HL-60/S4 treated with retinoic acid at 250 ng/mL for 4 days and 3 days (cell line): Measurements from ENCODE around the gene PPP4R3C.
"Not testable (repeated sequence)": the region's sequence is repeated elsewhere in the genome, so short reads cannot be mapped to it uniquely, and the experiment has no call there.

Experiments
- in situ Hi-C: fragments of 300-500 bp; cut with MboI; formaldehyde crosslinking; loops from 2 replicates; pipeline ENCODE4 v1.7.0; 2022; ENCODE audit warnings: low sequenced_read_pairs

Gene PPP4R3C

DNA sequence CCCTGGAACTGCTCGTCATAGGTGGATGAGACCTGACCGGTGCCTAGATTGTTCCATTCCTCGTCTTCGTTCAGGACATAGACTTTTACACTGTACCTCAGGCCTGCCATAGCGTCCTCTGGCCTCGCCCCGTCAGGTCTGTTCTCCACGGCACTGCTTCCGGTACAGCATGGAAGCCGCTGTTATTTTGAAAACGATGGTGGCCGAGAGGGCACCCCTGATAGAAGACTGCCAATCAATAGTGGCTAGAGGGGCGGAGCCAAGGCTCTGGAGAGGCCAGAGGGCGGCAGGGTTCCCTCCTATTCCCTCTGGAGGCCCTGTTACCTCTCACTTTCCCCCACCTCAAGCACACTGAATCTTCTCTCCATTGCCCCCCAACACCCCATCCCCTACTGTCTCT lies at the start of gene PPP4R3C:
TSS of gene PPP4R3C (minus strand) at position 155 of the 400 bp plus-strand sequence. CDS start at position 110, 45 bp downstream.
- in situ Hi-C loops = no loop called here

DNA sequence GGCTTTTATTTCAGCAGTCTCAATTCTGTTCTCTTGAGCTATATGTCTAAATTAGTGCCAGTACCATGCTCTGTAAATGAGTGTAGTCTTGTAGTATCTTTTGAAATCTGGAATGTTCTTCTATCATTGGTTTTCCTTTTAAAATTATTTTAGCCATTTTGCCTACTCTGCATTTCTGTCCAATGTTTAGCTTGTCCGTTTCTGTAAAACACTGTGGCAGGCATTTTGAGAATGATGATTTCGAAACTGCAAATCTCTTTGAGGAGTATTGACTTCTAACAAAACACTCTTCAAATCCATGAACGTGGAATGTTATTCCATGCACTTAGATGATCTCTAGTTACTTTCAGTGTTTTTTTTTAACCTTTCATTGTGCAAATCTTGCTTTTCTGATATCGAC lies 28.3 kb upstream of the PPP4R3C start:
- in situ Hi-C loops = no loop called here

DNA sequence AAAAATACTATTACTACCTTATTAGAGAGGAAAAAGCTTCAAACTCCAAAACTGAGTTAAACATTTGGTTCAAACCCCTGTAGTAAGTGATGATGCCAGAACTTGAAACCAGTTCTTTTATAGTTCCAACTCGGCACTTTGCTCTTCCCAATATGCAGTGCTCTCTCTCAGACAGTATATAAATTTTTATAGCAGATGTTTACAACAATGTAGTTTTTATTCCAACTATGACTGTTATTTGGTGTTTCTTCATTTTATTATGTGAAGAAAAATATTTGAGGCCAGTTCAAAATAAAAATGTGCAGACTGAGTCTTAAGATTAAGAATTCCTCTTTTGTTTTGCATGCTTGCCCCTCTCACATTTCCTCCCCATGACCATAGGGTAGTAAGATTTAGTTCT lies 2.9 kb upstream of the PPP4R3C start:
- in situ Hi-C loops = no loop called here

DNA sequence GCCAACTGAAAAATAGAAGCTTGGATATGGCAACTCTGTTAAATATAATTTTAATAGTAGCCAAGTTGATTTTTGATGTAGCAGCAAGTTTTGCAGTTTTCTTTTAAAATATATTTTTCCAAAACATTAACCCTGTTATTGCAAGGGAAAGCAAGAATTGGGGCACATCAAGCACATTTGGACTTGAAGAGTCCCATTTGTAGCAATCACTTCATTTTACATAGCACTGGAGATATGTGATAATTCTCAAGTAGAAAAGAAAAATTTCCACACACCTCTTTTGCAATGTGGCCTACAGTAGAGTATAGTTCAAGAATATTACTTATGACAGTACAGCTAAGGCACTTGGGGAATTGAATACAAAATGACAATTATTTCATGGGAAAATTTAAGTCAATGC lies 1.9 kb upstream of the PPP4R3C start:
- in situ Hi-C loops = no loop called here

DNA sequence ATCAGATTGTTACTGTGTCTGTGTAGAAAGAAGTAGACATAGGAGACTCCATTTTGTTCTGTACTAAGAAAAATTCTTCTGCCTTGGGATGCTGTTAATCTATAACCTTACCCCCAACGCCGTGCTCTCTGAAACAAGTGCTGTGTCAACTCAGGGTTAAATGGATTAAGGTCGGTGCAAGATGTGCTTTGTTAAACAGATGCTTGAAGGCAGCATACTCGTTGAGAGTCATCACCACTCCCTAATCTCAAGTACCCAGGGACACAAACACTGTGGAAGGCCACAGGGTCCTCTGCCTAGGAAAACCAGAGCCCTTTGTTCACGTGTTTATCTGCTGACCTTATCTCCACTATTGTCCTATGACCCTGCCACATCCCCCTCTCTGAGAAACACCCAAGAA lies 4.0 kb downstream of the PPP4R3C start:
- in situ Hi-C loops = not testable (repeated sequence)

DNA sequence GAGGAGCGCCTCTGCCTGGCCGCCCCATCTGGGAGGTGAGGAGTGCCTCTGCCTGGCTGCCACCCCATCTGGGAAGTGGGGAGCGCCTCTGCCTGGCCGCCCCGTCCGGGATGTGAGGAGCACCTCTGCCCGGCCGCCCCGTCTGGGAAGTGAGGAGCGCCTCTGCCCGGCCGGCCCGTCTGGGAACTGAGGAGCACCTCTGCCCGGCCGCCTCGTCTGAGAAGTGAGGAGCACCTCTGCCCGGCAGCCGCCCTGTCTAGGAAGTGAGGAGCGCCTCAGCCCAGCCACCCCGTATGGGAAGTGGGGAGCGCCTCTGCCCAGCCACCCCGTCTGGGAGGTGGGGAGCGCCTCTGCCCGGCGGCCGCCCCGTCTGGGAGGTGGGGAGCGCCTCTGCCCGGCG lies 4.6 kb downstream of the PPP4R3C start:
- in situ Hi-C loops = not testable (repeated sequence)

DNA sequence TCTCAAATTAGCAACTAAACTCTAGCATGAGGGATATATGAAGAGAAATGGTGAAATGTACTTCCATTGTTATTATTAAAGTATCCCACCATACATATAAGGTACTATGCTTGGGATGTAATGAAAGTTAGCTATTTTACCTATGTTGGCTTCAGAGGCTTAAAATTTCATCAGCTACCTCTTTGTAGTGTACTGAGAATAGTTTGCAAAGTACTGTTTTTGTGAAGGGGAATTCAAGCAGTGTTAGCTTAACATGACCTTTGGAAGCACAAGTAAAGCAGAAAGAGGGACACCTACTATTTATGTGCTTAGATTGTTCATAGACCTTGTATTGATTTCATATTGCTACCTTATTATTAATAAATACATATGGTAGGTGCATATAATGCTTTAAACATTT lies 11.8 kb downstream of the PPP4R3C start:
- in situ Hi-C loops = no loop called here

DNA sequence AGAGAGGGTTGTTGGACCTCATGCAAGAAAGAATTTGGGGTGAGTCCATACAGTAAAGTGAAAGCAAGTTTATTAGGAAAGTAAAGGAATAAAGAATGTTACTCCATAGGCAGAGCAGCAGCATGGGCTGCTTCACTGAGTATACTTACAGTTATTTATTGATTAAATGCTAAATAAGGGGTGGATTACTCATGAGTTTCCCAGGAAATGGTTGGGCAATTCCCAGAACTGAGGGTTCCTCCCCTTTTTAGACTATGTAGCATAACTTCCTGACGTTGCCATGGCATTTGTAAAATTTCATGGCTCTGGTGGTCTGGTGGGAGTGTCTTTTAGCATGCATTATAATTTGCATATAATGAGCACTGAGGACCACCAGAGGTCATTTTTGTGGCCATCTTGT lies 16.7 kb downstream of the PPP4R3C start:
- in situ Hi-C loops = no loop called here

DNA sequence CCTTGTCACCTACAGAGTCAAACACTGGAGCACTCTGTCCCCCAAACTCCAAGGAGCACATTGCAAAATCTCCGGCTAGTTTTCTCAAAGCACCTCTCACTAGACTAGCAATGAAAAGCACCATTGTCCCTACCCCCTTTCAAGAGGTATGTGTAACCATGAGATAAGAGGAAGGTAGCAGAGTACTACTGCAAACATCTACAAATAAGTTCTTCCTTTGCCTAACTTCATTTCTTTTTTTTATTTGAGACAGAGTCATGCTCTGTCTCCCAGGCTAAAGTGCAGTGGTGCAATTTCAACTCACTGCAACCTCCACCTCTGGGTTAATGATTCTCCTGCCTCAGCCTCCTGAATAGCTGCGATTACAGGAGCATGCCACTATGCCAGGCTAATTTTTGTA lies 17.7 kb downstream of the PPP4R3C start:
- in situ Hi-C loops = no loop called here

DNA sequence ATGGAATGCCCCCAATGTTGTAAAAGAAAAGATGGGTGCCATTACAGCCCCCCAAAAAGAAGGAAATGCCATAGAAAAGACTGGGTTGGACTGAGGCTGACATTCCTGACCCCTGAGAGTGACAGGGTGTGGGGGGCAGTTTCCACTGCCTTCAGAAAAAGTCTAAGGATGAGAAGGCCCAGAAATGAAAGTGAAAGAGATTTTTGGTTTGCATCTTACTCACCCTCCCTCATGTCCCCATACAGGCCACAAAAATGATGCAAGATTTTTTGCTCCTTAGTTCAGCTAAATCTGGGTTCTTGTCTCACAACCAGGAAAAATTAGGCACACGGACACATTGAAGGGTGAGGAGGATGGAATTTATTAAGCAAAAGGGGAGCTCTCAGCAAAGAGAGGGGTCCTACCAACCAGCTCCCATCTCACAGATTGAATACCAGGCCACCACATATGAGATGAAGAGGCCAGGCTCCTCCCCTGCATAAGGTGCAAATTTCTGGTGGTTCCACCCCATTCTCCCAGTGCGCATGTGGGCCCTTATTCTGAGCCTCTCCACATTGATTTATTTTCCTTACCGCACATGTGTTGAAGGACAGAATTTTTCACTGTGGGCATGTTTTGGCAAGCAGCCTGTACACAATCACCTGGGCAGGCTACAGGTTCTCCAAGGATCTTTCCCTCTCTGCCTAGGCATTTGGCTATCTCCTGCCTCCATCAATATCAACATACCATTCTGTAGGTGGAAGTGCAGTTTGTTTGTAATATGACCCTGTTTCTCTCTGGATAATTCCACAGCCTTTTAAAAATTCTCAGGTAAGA lies 18.8 kb downstream of the PPP4R3C start:
- in situ Hi-C loops = no loop called here

DNA sequence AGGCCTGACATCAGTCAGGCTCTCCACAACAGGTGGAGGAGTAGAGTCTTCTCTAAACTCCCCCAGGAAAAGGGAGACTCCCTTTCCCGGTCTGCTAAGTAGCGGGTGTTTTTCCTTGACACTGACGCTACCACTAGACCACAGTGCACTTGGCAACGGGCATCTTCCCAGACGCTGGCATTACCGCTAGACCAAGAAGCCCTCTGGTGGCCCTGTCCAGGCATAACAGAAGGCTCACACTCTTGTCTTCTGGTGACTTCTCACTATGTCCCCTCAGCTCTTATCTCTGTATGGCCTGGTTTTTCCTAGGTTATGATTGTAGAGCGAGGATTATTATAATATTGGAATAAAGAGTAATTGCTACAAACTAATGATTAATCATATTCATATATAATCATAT lies 20.7 kb downstream of the PPP4R3C start:
- in situ Hi-C loops = not testable (repeated sequence)

DNA sequence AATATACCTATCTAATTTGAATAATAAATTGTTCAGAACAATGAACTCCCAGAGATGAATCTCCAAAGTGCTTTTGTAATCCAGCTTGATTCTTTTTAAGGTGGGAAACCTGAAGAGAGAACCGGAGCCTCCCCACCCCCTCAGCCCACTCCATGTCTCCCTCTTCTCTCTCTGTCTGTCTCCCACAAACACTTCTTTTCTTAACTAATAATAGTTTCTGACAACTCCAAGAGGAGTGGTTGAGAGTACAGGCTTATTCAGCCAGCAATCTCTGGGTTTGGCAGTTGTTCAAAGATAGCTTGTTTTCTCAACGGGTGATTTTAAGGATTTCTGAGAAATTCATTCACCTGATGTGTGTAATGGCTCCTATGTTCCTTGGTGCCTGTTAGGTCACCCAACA lies 23.4 kb downstream of the PPP4R3C start:
- in situ Hi-C loops = no loop called here

DNA sequence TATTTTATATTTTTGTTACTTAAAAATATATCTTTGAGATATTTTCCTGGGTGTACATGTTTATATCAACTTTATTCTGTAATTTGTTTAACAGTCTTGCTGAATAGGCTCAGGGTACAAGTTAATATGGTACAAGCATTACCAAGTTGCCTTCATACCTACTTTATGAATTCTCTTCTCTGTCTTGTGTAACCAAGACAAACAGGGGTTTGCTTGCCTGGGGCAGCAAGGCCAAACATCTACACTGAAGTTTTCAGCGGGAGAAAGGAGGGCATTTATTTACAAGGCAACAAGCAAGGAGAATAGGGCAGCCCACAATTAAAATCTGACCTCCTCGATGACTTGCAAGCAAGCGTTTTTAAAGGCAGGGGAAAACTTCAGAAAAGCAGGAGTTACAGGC lies 24.2 kb downstream of the PPP4R3C start:
- in situ Hi-C loops = no loop called here

DNA sequence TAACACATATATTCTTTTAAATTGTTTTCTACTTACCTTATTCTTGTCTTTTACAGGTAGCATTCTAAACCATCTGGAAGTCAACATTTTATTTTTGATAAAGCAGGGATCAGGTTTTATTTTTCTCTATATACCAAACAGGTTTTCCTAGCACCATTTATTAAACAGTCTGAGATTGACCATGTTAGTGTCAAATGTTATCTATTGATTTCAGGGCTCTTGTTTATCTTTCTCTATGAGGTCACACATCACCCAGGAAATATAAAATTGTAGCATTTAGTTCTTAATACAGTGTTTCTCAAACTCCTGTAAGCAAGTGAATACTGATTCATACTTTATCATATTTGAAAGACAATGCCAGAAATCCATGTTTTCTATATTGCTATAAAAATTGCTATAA lies 28.1 kb downstream of the PPP4R3C start:
- in situ Hi-C loops = no loop called here
